GM18909 (cell line): Measurements from ENCODE around the gene ACBD6.
"Not testable (repeated sequence)": the region's sequence is repeated elsewhere in the genome, so short reads cannot be mapped to it uniquely, and the experiment has no call there.

Experiments
- ATAC-seq: cut with Tn5 transposase; IDR thresholded peaks from one replicate; pipeline ENCODE4 v1.9.1; 2021; ENCODE audit warnings: mild to moderate bottlenecking; ENCODE audit not compliant: unreplicated experiment, poor library complexity

ACBD6 gene

GRCh38 chr1:180425952-180426351, 76.4 kb downstream of the ACBD6 start:
- no peak for ATAC-seq

- no peak for ATAC-seq
Observed at GRCh38 chr1:180424848-180425457, 77.4 kb downstream of the ACBD6 start.

GRCh38 chr1:180421614-180422013, 80.8 kb downstream of the ACBD6 start:
- ATAC-seq: no peak

GRCh38 chr1:180421145-180421544, 81.2 kb downstream of the ACBD6 start:
- ATAC-seq: not testable (repeated sequence)

- ATAC-seq: no peak
Observed at GRCh38 chr1:180415985-180416633, 86.3 kb downstream of the ACBD6 start.

- ATAC-seq: no peak
Observed at GRCh38 chr1:180415236-180415848, 87.0 kb downstream of the ACBD6 start.

- ATAC-seq: no peak
Observed at GRCh38 chr1:180412583-180412982, 89.8 kb downstream of the ACBD6 start.

- ATAC-seq: not testable (repeated sequence)
Observed at GRCh38 chr1:180408128-180408527, 94.2 kb downstream of the ACBD6 start.

- ATAC-seq: no peak
Observed at GRCh38 chr1:180407051-180407450, 95.3 kb downstream of the ACBD6 start.

- no peak for ATAC-seq
Observed at GRCh38 chr1:180402551-180402950, 99.8 kb downstream of the ACBD6 start.

- ATAC-seq: no peak
Observed at GRCh38 chr1:180402001-180402400, 100.4 kb downstream of the ACBD6 start.

GRCh38 chr1:180397175-180397574, 105.2 kb downstream of the ACBD6 start:
- ATAC-seq: no peak

GRCh38 chr1:180392427-180393145, 109.8 kb downstream of the ACBD6 start:
- no peak for ATAC-seq

GRCh38 chr1:180392020-180392419, 110.4 kb downstream of the ACBD6 start:
- ATAC-seq: no peak

- no peak for ATAC-seq
Observed at GRCh38 chr1:180387413-180387812, 115.0 kb downstream of the ACBD6 start.

GRCh38 chr1:180386745-180387367, 115.5 kb downstream of the ACBD6 start:
- ATAC-seq: no peak

GRCh38 chr1:180385144-180385543, 117.2 kb downstream of the ACBD6 start:
- ATAC-seq: no peak

GRCh38 chr1:180384286-180385005, 117.9 kb downstream of the ACBD6 start:
- no peak for ATAC-seq

GRCh38 chr1:180382326-180383115, 119.9 kb downstream of the ACBD6 start:
- ATAC-seq: no peak
